GM19452 (cell line): ENCODE measurements around the gene PLEKHA6.

Experiments used
- ATAC-seq: cut with Tn5 transposase; IDR thresholded peaks from one replicate; pipeline ENCODE4 v1.9.1; 2021; ENCODE audit not compliant: unreplicated experiment

The PLEKHA6 gene

GRCh38 chr1:204383163-204383904 lies 23.6 kb upstream of the PLEKHA6 start:
- no peak for ATAC-seq

GRCh38 chr1:204382714-204383083 lies 23.0 kb upstream of the PLEKHA6 start:
- no peak for ATAC-seq

GRCh38 chr1:204380293-204380831 lies 20.6 kb upstream of the PLEKHA6 start:
- no peak for ATAC-seq

- no peak for ATAC-seq
Measured at GRCh38 chr1:204377800-204378668, 18.3 kb upstream of the PLEKHA6 start.

- ATAC-seq, result no peak
Measured at GRCh38 chr1:204376919-204377799, 17.4 kb upstream of the PLEKHA6 start.

GRCh38 chr1:204376465-204376864 lies 16.7 kb upstream of the PLEKHA6 start:
- ATAC-seq, result no peak

- no peak for ATAC-seq
Measured at GRCh38 chr1:204373911-204374310, 14.2 kb upstream of the PLEKHA6 start.

GRCh38 chr1:204370176-204370575 lies 10.4 kb upstream of the PLEKHA6 start:
- no peak for ATAC-seq

GRCh38 chr1:204368996-204369726 lies 9.4 kb upstream of the PLEKHA6 start:
- ATAC-seq, result no peak

- no peak for ATAC-seq
Measured at GRCh38 chr1:204367956-204368355, 8.2 kb upstream of the PLEKHA6 start.

- no peak for ATAC-seq
Measured at GRCh38 chr1:204367193-204367858, 7.6 kb upstream of the PLEKHA6 start.

- ATAC-seq, result no peak
Measured at GRCh38 chr1:204366759-204367158, 7.0 kb upstream of the PLEKHA6 start.

- ATAC-seq, result no peak
Measured at GRCh38 chr1:204363335-204364114, 3.8 kb upstream of the PLEKHA6 start.

GRCh38 chr1:204362984-204363334 lies 3.2 kb upstream of the PLEKHA6 start:
- ATAC-seq, result no peak

GRCh38 chr1:204361781-204362180 lies 2.1 kb upstream of the PLEKHA6 start:
- no peak for ATAC-seq

GRCh38 chr1:204361341-204361771 lies 1.6 kb upstream of the PLEKHA6 start:
- no peak for ATAC-seq

GRCh38 chr1:204360314-204360713 lies 585 bp upstream of the PLEKHA6 start:
- ATAC-seq, result no peak

- no peak for ATAC-seq
Measured at GRCh38 chr1:204359131-204359473, 627 bp downstream of the PLEKHA6 start.

- no peak for ATAC-seq
Measured at GRCh38 chr1:204358605-204359004, 1.1 kb downstream of the PLEKHA6 start.
